HG03095 (cell line): ENCODE measurements around the gene CDK4.

Experiments
- ATAC-seq: cut with Tn5 transposase; IDR thresholded peaks from one replicate; pipeline ENCODE4 v1.9.1; 2021; ENCODE audit warnings: moderate library complexity; ENCODE audit not compliant: unreplicated experiment

The CDK4 gene

DNA sequence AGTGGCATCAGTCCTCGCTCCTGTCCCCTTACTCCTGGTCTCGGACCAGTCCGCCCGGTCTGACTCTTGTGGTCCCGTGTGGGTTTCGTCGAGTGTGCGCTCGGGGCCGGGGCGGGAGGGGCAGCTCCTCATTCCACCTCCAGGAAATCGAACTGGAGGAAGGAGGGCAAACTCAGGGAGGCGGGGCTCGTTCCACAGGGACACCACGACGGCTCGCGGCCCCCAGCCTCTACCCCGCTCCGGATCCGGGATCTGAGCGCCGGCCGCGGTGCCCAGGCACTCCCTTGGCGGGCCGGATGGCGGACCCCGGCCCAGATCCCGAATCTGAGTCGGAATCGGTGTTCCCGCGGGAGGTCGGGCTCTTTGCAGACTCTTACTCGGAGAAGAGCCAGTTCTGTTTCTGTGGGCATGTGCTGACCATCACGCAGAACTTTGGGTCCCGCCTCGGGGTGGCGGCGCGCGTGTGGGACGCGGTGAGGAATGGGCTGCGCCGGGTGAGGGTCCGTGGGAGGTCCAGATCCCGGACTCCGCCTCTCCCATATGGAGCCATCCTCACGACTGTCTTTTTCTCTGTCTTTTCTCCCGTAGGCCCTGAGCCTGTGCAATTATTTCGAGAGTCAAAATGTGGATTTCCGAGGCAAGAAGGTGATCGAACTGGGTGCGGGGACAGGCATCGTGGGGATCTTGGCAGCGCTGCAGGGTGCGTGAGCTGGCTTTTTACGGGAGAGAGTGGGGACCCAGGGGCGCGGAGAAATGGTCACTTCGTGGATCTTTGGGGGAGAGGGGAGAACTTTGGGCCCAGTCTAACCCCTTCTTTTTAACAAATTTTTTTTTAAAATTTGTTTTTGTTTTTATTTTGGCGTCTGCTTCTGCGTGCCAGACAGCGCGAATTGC is 20.6 kb upstream of the CDK4 start, which contains the start of gene EEF1AKMT3:
Gene EEF1AKMT3, plus strand, starts transcription at position 186 of the 894 bp plus-strand sequence. Its CDS starts 111 bp downstream, at position 297.
- ATAC-seq, result peak; percentile 27

DNA sequence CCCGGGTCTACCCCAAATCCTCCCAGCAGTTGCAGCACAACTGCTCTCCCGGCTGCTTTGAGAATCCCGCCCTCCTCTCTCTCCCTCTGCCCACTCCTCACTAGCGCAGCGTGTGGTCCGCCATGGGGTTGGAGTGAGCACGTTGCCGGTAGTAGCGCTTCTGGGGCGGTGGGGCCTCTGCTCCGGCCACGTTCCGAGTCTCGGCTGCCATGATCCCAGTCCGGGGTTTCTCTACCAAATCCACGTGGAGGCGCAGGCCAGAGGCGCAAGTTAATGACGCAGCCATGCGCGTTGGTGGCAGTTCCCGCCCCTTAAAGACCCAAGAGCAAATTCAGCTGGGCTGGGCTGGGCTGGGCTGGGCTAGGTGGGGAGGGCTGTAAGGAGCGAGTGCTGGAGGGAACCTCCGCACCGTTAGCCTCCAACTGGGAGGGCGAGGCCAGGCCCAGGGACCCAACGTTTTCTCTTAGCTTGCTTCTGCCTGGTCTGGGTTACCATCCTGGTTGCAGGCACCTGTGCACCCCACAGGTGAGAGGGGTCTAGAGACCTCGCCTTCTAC is 19.8 kb upstream of the CDK4 start, which contains the start of gene METTL1:
Gene METTL1, minus strand, starts transcription at position 233 of the 556 bp plus-strand sequence. Its CDS starts 22 bp downstream, at position 211.
- ATAC-seq, result peak; percentile 72

- peak; percentile 72 for ATAC-seq
These were observed 19.2 kb upstream of the CDK4 start for GRCh38 chr12:57771236-57771872.

DNA sequence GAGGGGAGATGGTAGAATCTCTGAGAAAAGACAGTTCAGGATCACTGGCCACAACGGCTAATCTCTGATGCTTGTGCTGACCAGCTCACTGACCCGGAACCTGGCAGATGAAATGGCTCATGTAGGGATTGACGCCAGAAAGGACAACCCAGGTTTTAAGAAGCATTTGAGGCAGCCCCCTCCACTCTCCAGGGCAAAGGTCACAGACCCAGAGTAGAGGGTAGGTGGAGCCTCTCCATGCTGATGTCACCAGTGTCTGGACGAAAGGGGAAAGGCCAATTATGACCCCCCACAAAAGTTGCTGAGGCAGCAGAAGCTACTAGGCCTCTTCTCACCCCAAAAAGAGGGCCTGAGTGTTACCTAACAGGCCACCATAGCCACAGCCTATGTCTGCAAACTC is 18.6 kb upstream of the CDK4 start:
- no peak for ATAC-seq

DNA sequence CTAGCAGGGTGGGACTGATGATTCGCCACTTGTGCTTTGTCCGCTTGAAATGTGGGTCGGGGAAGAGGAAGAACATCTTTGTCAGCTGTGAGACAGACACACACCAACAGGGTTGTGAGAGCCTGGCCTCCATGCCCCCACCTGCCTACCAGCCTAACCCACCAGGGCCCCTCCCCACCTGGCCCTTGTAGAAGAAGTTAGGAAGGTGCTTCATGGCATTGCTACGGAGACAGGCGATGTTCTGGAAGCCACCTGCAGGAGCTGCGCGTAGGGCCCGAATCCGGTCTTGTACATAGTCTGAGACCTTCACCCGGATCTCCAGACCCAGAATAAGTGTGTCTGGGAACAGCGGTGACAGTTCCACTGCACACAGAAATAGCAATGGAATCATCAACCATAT is 17.5 kb upstream of the CDK4 start:
- ATAC-seq, result no peak

GRCh38 chr12:57767876-57768275 is 15.8 kb upstream of the CDK4 start:
- ATAC-seq, result no peak

DNA sequence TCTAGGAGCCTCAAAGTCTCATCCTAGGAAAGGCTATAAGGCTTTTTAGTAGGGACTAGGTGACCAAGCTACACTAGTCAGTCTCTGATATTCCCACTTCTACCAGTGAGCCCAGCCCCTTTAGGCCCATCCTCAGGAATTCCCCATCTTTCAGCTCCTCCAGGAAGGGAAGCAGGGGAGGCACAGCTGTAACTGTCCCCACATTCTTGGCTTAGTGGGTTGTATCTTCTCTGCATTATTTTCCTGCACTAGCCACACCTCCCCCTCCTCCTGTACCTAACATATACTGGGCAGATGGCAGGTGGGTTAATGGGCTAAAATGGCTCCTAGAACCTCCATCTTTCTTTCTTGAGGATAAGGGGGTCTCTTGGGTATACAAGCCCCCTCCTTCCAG is 15.2 kb upstream of the CDK4 start:
- no peak for ATAC-seq

- no peak for ATAC-seq
These were observed 14.6 kb upstream of the CDK4 start, which contains the start of gene CYP27B1 for GRCh38 chr12:57766464-57767304. Gene CYP27B1 (minus strand): TSS chr12:57767078. CDS start chr12:57767041, 37 bp downstream.

- no peak for ATAC-seq
These were observed 13.8 kb upstream of the CDK4 start for GRCh38 chr12:57765698-57766463.

DNA sequence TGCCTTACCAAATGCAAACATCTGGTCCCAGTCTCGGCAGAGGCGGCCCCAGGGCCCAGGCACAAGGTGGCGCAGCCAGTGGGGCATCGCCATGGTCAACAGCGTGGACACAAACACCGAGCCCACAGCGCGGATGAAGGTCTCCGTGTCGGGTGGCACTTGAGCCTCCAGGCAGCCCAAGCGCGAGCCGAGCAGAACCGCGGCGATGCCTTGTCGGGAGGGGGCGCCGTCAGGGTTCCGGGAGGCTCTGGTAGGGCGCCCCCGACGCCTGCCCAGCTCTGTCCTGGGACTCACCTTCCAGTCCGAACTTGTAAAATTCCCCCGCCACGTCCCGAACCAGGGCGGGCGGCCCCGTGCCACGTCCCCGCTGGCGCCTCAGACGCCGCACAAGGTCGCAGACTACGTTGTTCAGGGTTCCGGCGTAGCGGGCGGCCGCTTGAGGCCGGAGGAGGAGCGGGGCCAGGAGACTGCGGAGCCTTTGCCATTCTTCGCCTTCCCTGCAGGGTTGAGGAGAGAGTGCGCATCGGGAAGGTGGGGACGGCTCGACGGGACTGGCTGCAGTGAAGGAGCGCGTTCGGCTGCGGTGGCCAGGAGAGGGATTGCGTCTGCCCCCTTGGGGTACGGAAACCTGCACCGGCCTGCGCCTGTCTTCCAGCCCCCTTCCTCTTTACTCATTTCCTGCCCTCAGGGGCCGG is 13.0 kb upstream of the CDK4 start:
- peak; percentile 46 for ATAC-seq

GRCh38 chr12:57764662-57765002 is 12.5 kb upstream of the CDK4 start:
- ATAC-seq, result no peak

- ATAC-seq, result no peak
These were observed 12.0 kb upstream of the CDK4 start for GRCh38 chr12:57763881-57764661.

GRCh38 chr12:57762463-57762862 is 10.4 kb upstream of the CDK4 start:
- ATAC-seq, result no peak

DNA sequence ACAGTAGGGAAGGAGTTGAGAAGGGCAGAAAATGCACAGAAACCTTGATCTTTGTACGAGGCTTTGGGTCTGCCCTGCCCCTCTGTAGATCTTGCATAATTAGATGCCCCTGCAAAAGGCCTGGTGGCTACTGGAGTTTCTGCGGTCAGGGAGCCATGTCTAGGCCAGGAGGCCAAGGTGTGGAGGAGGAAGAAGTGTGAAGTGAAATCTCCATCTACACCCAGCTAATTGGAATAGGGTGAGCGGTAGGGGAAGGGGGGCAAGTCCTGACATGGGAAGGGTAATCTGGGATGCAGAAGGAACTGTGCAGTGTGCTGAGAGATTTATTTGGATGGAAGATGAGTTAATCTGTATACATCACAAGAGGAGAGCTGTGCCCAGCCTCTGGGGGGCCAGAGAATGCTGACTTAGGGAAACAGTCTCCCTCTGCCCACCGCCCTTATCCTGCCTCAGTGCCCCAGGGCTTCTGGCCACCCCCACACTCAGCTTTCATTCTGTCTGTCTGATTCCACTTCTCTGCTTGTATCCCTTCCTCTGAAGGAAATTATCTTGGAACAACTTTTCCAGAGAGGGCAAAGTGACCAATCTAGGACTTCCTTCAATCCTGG is 9.4 kb upstream of the CDK4 start:
- no peak for ATAC-seq

GRCh38 chr12:57760347-57760982 is 8.4 kb upstream of the CDK4 start:
- no peak for ATAC-seq

- no peak for ATAC-seq
These were observed 7.4 kb upstream of the CDK4 start for GRCh38 chr12:57759360-57759980.
